NCI-H2081 treated with DMSO at 0.1 percent for 48 hours (cell line): ENCODE results near the gene TMEM220.

ENCODE experiments used
- DNase-seq: peaks from one replicate; lab custom pipeline; 2025; lab: John Stamatoyannopoulos, UW

Gene TMEM220

GRCh38 chr17:10664571-10664970 lies 65.3 kb downstream of the TMEM220 start:
- DNase-seq = no peak
